H1 (cell line): ENCODE measurements around the gene PHF13.

Source experiments
- ATF3 ChIP-seq: IDR thresholded peaks from 2 replicates; pipeline ENCODE4 v1.6.1; 2011; ENCODE audit warnings: low read depth, mild to moderate bottlenecking, low read length; ENCODE audit not compliant: insufficient read depth
- CTCF ChIP-seq, 3 experiments: IDR thresholded peaks; 1 replicate in 2 of 3; 2 replicates in 1 of 3; pipeline versions ENCODE4 v1.5.1 to v1.6.1; 2011; ENCODE audit warnings: low read length in 3 of 3, mild to moderate bottlenecking in 3 of 3, inconsistent platforms in 2 of 3, low read depth in 1 of 3, moderate library complexity in 1 of 3; ENCODE audit not compliant: insufficient read depth in 1 of 3; ENCODE audit errors: control extremely low read depth in 1 of 3
- RFX5 ChIP-seq: IDR thresholded peaks from 2 replicates; pipeline ENCODE4 v1.6.1; 2011; ENCODE audit warnings: low read depth, low read length, improper control_type of control experiment, borderline replicate concordance
- TAF1 ChIP-seq: IDR thresholded peaks from 2 replicates; pipeline ENCODE4 v1.6.1; 2011; ENCODE audit warnings: mild to moderate bottlenecking, low read depth, low read length

- TF ChIP-seq TAF1 = no peak
- TF ChIP-seq CTCF (IDR thresholded peaks at IDR 0.05; ENCODE audit: control extremely low read depth in 1 of 3, insufficient read depth in 1 of 3, low read depth in 1 of 3, low read length in 3 of 3) = no peak
- no peak for TF ChIP-seq ATF3
- TF ChIP-seq RFX5 = no peak
Measured at GRCh38 chr1:6593810-6594209, 19.7 kb upstream of the PHF13 start.
